DOHH2 (cell line): Measurements from ENCODE around the gene ESX1.

ENCODE experiments used
- EZH2phosphoT487 ChIP-seq: fragments of 200-600 bp; sonication (generic); IDR thresholded peaks from 2 replicates; pipeline ENCODE4 v1.6.1; 2017; ENCODE audit warnings: borderline replicate concordance, mild to moderate bottlenecking, antibody characterized with exemption, low read length, moderate library complexity, mixed read lengths
- TF ChIP-seq, protein P1 (sequence below): fragments of 200-600 bp; sonication (generic); IDR thresholded peaks from one replicate; pipeline ENCODE4 v1.5.1; 2014; ENCODE audit warnings: antibody characterized with exemption, mild to moderate bottlenecking, low read depth, low read length; ENCODE audit not compliant: poor library complexity, severe bottlenecking

DNA sequence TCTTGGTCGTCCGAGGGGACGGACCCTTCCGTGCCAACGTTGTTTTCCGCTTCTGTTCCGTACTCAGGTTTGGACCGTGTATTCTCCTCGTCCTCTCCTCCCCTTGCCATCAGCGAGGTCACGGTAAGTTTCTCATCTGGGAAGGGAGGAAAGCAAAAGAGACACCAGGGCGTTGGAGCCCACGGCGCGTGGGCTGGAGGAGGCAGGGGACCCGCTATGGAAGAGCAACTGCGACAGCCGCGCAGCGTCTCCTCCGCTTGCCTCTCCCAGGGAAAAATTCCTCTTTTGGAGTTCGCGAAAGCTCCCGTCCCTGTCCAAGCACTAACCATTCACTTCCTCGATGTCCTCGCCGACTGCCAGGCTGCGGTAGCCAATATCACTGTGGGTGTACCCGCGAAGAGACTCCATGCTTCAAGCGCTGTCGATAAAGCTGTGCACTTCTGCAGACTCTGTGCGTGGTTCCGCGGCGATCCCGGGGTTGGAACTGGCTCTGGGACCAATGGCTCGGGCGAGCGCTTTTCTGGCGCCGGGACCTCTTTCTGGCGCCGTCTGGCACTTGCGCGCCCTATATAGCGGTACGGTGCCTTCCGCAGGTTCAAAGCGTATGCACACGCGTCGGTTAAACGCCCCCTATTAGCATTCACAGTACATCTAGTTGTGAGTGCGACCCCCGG is at the start of gene ESX1:
- TF ChIP-seq, protein P1, sequence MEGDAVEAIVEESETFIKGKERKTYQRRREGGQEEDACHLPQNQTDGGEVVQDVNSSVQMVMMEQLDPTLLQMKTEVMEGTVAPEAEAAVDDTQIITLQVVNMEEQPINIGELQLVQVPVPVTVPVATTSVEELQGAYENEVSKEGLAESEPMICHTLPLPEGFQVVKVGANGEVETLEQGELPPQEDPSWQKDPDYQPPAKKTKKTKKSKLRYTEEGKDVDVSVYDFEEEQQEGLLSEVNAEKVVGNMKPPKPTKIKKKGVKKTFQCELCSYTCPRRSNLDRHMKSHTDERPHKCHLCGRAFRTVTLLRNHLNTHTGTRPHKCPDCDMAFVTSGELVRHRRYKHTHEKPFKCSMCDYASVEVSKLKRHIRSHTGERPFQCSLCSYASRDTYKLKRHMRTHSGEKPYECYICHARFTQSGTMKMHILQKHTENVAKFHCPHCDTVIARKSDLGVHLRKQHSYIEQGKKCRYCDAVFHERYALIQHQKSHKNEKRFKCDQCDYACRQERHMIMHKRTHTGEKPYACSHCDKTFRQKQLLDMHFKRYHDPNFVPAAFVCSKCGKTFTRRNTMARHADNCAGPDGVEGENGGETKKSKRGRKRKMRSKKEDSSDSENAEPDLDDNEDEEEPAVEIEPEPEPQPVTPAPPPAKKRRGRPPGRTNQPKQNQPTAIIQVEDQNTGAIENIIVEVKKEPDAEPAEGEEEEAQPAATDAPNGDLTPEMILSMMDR: no peak
- TF ChIP-seq EZH2phosphoT487: no peak
